GM23338 (cell line): ENCODE measurements around the gene ZNF148. TPM values are rescaled to one million over a fixed set of nuclear protein-coding genes. Genes with fewer than 3 reads are reported as not detected.

Experiments
- ATAC-seq: fragments of 200-7000 bp; cut with Tn5 transposase; 3 replicates; pipeline ENCODE4 v1.9.1; 2020
- DNase-seq: peaks from one replicate; pipeline ENCODE4 v3.0.0-alpha.2; 2015; ENCODE audit warnings: low spot score
- H2AFZ ChIP-seq: fragments of 200-600 bp; sonication (generic); 2 replicates; pipeline ENCODE4 v1.8.0; 2016; ENCODE audit warnings: antibody characterized with exemption, mild to moderate bottlenecking, moderate library complexity
- H3F3A ChIP-seq: fragments of 200-600 bp; sonication (generic); replicated peaks from 2 replicates; pipeline ENCODE4 v1.8.0; 2017; ENCODE audit warnings: antibody characterized with exemption, mixed run types, low read depth
- H3K27ac ChIP-seq: fragments of 200-600 bp; sonication (generic); 2 replicates; pipeline ENCODE4 v1.6.1; 2016; ENCODE audit warnings: low read depth
- H3K27me3 ChIP-seq: fragments of 200-600 bp; sonication (generic); 2 replicates; pipeline ENCODE4 v1.8.0; 2016; ENCODE audit warnings: mild to moderate bottlenecking, mixed run types, moderate library complexity; ENCODE audit not compliant: insufficient read depth
- H3K36me3 ChIP-seq: fragments of 200-600 bp; sonication (generic); 2 replicates; pipeline ENCODE4 v1.8.0; 2016; ENCODE audit warnings: mild to moderate bottlenecking; ENCODE audit not compliant: insufficient read depth
- H3K4me1 ChIP-seq: fragments of 200-600 bp; sonication (generic); 2 replicates; pipeline ENCODE4 v1.8.0; 2016; ENCODE audit warnings: mild to moderate bottlenecking, moderate library complexity; ENCODE audit not compliant: insufficient read depth
- H3K4me2 ChIP-seq: fragments of 200-600 bp; sonication (generic); 2 replicates; pipeline ENCODE4 v1.7.1; 2017; ENCODE audit warnings: mixed run types
- H3K4me3 ChIP-seq: fragments of 200-600 bp; sonication (generic); 2 replicates; pipeline ENCODE4 v1.6.1; 2016; ENCODE audit warnings: mixed run types
- H3K79me2 ChIP-seq: fragments of 200-600 bp; sonication (generic); replicated peaks from 2 replicates; pipeline ENCODE4 v1.8.0; 2017; ENCODE audit warnings: mild to moderate bottlenecking; ENCODE audit not compliant: insufficient read depth
- H3K9me2 ChIP-seq: fragments of 200-600 bp; sonication (generic); 2 replicates; pipeline ENCODE4 v1.8.0; 2017; ENCODE audit not compliant: insufficient read depth
- H4K20me1 ChIP-seq: fragments of 200-600 bp; sonication (generic); replicated peaks from 2 replicates; pipeline ENCODE4 v1.8.0; 2017; ENCODE audit warnings: mild to moderate bottlenecking; ENCODE audit not compliant: insufficient read depth
- H3K27ac Mint-ChIP-seq: 2 replicates; pipeline ENCODE4 v1.8.0; 2020; ENCODE audit warnings: inconsistent platforms, mild to moderate bottlenecking, moderate library complexity, mixed read lengths
- H3K27me3 Mint-ChIP-seq: 3 replicates; pipeline ENCODE4 v1.8.0; 2022; ENCODE audit warnings: low read depth, mild to moderate bottlenecking, moderate library complexity, mixed read lengths, inconsistent platforms; ENCODE audit not compliant: insufficient read depth, poor library complexity
- H3K36me3 Mint-ChIP-seq: 3 replicates; pipeline ENCODE4 v1.8.0; 2021; ENCODE audit warnings: low read depth, mild to moderate bottlenecking, inconsistent platforms, moderate library complexity, mixed read lengths
- H3K4me1 Mint-ChIP-seq: 3 replicates; pipeline ENCODE4 v1.8.0; 2020; ENCODE audit warnings: mild to moderate bottlenecking, inconsistent platforms, mixed read lengths
- H3K4me3 Mint-ChIP-seq: 3 replicates; pipeline ENCODE4 v1.8.0; 2021; ENCODE audit warnings: moderate library complexity, mild to moderate bottlenecking, inconsistent platforms, mixed read lengths
- H3K9me3 Mint-ChIP-seq: 3 replicates; pipeline ENCODE4 v1.8.0; 2020; ENCODE audit warnings: moderate library complexity, mild to moderate bottlenecking, inconsistent platforms, mixed read lengths
- CREB1 ChIP-seq: fragments of 250-450 bp; sonication (Bioruptor Pico); IDR thresholded peaks from 2 replicates; pipeline ENCODE4 v1.5.0; 2020; ENCODE audit warnings: low read depth, mild to moderate bottlenecking, moderate library complexity
- CTCF ChIP-seq, 2 experiments: fragments of 200-600 bp in 1 of 2; sonication (generic) in 1 of 2; conservative IDR thresholded peaks; 2 replicates each; pipeline versions ENCODE4 v1.5.1 to v1.6.1; 2016 to 2017; ENCODE audit warnings: antibody characterized with exemption in 2 of 2, low read depth in 2 of 2, mild to moderate bottlenecking in 2 of 2, moderate library complexity in 1 of 2
- EZH2 ChIP-seq: fragments of 200-600 bp; sonication (generic); IDR thresholded peaks from one replicate; pipeline ENCODE4 v1.8.0; 2017; ENCODE audit warnings: antibody characterized with exemption, mild to moderate bottlenecking, low read depth; ENCODE audit not compliant: unreplicated experiment
- EZH2phosphoT487 ChIP-seq: fragments of 200-600 bp; sonication (generic); IDR thresholded peaks from one replicate; pipeline ENCODE4 v1.8.1; 2018; ENCODE audit warnings: antibody characterized with exemption; ENCODE audit not compliant: unreplicated experiment
- JUNB ChIP-seq: IDR thresholded peaks from one replicate; pipeline ENCODE4 v1.6.1; 2016; ENCODE audit warnings: antibody characterized with exemption; ENCODE audit not compliant: unreplicated experiment
- NANOG ChIP-seq: IDR thresholded peaks from 2 replicates; pipeline ENCODE4 v1.6.1; 2016; ENCODE audit warnings: antibody characterized with exemption, borderline replicate concordance
- POLR2AphosphoS5 ChIP-seq: IDR thresholded peaks from 2 replicates; pipeline ENCODE4 v1.6.1; 2016; ENCODE audit warnings: antibody characterized with exemption, low read depth
- STAT1 ChIP-seq: IDR thresholded peaks from one replicate; pipeline ENCODE4 v1.6.1; 2016; ENCODE audit warnings: antibody characterized with exemption; ENCODE audit not compliant: unreplicated experiment
- ZNF114 ChIP-seq: fragments of 250-450 bp; sonication (Bioruptor Pico); IDR thresholded peaks from 2 replicates; pipeline ENCODE4 v1.5.0; 2020; ENCODE audit warnings: mild to moderate bottlenecking, moderate library complexity
- ZNF331 ChIP-seq: fragments of 250-450 bp; sonication (Bioruptor Pico); IDR thresholded peaks from 2 replicates; pipeline ENCODE4 v1.5.0; 2020; ENCODE audit warnings: low read depth, mild to moderate bottlenecking, moderate library complexity
- polyA plus RNA-seq: library from polyadenylated mRNA; unstranded; fragments of >200 nt; fragmentation: Nextera tagmentation; extraction: Ambion mirVana; gene quantifications from 2 replicates; pipeline ENCODE4 v1.2.1, GENCODE V29; 2016
- total RNA-seq: library from RNA; depleted of rRNA; stranded (reverse); fragments of >200 nt; shearing (Covaris generic); gene quantifications from 2 replicates; pipeline ENCODE4 v1.2.3, GENCODE V29; 2014
- TF ChIP-seq, protein P1 (sequence below): fragments of 250-450 bp; sonication (Bioruptor Pico); IDR thresholded peaks from 2 replicates; pipeline ENCODE4 v1.5.0; 2020; ENCODE audit warnings: mild to moderate bottlenecking, moderate library complexity
- TF ChIP-seq, protein P2 (sequence below): IDR thresholded peaks from 2 replicates; pipeline ENCODE4 v1.6.1; 2016; ENCODE audit warnings: antibody characterized with exemption
- TF ChIP-seq, protein P3 (sequence below): IDR thresholded peaks from one replicate; pipeline ENCODE4 v1.6.1; 2018; ENCODE audit warnings: antibody characterized with exemption; ENCODE audit not compliant: unreplicated experiment

The ZNF148 gene
- total and polyA plus RNA-seq, 2 experiments from 2014 or later: 13.9 to 16.9 TPM

DNA sequence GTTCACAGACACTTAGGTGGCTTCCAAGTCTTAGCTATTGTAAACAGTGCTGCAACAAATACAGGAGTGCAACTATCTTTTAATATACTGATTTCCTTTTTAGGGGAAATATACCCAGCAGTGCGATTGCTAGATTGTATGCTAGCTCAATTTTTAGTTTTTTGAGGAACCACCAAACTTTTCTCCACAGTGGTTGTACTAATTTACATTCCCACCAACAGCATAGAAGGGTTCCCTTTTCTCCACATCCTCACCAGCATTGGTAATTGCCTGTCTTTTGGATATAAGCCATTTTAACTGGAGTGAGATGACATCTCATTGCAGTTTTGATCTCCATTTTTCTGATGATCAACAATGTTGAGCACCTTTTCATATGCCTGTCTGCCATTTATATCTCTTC lies 58.9 kb downstream of the ZNF148 start:
- Histone ChIP-seq H3F3A (no peaks in the 10 kb centered on the region), H3K4me3 (no peak overlapping the region), H3K27ac (no peak overlapping the region), H2AFZ (no peak overlapping the region), H3K4me2 (no peak overlapping the region), H3K36me3 (no peaks in the 10 kb centered on the region), H3K9me2 (no peaks in the 10 kb centered on the region), H3K4me1 (peaks cover 21% of the 10 kb centered on the region), H3K27me3 (no peaks in the 10 kb centered on the region), H4K20me1 (no peaks in the 10 kb centered on the region), H3K79me2 (no peaks in the 10 kb centered on the region; the same call in 1 of the 2 replicates)
- Mint-ChIP-seq H3K9me3 (no peaks in the 10 kb centered on the region), H3K27ac (no peak overlapping the region; the same call in 1 of the 2 replicates), H3K36me3 (peaks cover 5% of the 10 kb centered on the region; the same call in 1 of the 3 replicates), H3K4me3 (no peak overlapping the region), H3K4me1 (peaks cover 16% of the 10 kb centered on the region; the same call in 2 of the 3 replicates), H3K27me3 (no peaks in the 10 kb centered on the region)
- no peak for ATAC-seq
- DNase-seq: no peak
- TF ChIP-seq EZH2phosphoT487: no peak
- TF ChIP-seq, protein P1, sequence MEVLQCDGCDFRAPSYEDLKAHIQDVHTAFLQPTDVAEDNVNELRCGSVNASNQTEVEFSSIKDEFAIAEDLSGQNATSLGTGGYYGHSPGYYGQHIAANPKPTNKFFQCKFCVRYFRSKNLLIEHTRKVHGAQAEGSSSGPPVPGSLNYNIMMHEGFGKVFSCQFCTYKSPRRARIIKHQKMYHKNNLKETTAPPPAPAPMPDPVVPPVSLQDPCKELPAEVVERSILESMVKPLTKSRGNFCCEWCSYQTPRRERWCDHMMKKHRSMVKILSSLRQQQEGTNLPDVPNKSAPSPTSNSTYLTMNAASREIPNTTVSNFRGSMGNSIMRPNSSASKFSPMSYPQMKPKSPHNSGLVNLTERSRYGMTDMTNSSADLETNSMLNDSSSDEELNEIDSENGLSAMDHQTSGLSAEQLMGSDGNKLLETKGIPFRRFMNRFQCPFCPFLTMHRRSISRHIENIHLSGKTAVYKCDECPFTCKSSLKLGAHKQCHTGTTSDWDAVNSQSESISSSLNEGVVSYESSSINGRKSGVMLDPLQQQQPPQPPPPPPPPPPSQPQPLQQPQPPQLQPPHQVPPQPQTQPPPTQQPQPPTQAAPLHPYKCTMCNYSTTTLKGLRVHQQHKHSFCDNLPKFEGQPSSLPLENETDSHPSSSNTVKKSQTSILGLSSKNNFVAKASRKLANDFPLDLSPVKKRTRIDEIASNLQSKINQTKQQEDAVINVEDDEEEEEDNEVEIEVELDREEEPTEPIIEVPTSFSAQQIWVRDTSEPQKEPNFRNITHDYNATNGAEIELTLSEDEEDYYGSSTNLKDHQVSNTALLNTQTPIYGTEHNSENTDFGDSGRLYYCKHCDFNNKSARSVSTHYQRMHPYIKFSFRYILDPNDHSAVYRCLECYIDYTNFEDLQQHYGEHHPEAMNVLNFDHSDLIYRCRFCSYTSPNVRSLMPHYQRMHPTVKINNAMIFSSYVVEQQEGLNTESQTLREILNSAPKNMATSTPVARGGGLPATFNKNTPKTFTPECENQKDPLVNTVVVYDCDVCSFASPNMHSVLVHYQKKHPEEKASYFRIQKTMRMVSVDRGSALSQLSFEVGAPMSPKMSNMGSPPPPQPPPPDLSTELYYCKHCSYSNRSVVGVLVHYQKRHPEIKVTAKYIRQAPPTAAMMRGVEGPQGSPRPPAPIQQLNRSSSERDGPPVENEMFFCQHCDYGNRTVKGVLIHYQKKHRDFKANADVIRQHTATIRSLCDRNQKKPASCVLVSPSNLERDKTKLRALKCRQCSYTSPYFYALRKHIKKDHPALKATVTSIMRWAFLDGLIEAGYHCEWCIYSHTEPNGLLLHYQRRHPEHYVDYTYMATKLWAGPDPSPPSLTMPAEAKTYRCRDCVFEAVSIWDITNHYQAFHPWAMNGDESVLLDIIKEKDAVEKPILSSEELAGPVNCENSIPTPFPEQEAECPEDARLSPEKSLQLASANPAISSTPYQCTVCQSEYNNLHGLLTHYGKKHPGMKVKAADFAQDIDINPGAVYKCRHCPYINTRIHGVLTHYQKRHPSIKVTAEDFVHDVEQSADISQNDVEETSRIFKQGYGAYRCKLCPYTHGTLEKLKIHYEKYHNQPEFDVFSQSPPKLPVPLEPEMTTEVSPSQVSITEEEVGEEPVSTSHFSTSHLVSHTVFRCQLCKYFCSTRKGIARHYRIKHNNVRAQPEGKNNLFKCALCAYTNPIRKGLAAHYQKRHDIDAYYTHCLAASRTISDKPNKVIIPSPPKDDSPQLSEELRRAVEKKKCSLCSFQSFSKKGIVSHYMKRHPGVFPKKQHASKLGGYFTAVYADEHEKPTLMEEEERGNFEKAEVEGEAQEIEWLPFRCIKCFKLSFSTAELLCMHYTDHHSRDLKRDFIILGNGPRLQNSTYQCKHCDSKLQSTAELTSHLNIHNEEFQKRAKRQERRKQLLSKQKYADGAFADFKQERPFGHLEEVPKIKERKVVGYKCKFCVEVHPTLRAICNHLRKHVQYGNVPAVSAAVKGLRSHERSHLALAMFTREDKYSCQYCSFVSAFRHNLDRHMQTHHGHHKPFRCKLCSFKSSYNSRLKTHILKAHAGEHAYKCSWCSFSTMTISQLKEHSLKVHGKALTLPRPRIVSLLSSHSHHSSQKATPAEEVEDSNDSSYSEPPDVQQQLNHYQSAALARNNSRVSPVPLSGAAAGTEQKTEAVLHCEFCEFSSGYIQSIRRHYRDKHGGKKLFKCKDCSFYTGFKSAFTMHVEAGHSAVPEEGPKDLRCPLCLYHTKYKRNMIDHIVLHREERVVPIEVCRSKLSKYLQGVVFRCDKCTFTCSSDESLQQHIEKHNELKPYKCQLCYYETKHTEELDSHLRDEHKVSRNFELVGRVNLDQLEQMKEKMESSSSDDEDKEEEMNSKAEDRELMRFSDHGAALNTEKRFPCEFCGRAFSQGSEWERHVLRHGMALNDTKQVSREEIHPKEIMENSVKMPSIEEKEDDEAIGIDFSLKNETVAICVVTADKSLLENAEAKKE: no peak
- no peak for TF ChIP-seq JUNB
- no peak for TF ChIP-seq ZNF331 (CRISPR knock-in tag)
- TF ChIP-seq ZNF114 (CRISPR knock-in tag): no peak
- TF ChIP-seq CTCF (conservative IDR thresholded peaks at IDR 0.05; ENCODE audit: low read depth in 2 of 2): no peak
- no peak for TF ChIP-seq EZH2
- TF ChIP-seq POLR2AphosphoS5: no peak
- TF ChIP-seq, protein P2, sequence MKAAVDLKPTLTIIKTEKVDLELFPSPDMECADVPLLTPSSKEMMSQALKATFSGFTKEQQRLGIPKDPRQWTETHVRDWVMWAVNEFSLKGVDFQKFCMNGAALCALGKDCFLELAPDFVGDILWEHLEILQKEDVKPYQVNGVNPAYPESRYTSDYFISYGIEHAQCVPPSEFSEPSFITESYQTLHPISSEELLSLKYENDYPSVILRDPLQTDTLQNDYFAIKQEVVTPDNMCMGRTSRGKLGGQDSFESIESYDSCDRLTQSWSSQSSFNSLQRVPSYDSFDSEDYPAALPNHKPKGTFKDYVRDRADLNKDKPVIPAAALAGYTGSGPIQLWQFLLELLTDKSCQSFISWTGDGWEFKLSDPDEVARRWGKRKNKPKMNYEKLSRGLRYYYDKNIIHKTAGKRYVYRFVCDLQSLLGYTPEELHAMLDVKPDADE: no peak
- TF ChIP-seq, protein P3, sequence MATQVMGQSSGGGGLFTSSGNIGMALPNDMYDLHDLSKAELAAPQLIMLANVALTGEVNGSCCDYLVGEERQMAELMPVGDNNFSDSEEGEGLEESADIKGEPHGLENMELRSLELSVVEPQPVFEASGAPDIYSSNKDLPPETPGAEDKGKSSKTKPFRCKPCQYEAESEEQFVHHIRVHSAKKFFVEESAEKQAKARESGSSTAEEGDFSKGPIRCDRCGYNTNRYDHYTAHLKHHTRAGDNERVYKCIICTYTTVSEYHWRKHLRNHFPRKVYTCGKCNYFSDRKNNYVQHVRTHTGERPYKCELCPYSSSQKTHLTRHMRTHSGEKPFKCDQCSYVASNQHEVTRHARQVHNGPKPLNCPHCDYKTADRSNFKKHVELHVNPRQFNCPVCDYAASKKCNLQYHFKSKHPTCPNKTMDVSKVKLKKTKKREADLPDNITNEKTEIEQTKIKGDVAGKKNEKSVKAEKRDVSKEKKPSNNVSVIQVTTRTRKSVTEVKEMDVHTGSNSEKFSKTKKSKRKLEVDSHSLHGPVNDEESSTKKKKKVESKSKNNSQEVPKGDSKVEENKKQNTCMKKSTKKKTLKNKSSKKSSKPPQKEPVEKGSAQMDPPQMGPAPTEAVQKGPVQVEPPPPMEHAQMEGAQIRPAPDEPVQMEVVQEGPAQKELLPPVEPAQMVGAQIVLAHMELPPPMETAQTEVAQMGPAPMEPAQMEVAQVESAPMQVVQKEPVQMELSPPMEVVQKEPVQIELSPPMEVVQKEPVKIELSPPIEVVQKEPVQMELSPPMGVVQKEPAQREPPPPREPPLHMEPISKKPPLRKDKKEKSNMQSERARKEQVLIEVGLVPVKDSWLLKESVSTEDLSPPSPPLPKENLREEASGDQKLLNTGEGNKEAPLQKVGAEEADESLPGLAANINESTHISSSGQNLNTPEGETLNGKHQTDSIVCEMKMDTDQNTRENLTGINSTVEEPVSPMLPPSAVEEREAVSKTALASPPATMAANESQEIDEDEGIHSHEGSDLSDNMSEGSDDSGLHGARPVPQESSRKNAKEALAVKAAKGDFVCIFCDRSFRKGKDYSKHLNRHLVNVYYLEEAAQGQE: no peak
- TF ChIP-seq NANOG: no peak
- TF ChIP-seq CREB1 (CRISPR knock-in tag): no peak
- no peak for TF ChIP-seq STAT1
